A673 (cell line): Measurements from ENCODE around the gene B9D1. TPM values are rescaled to one million over a fixed set of nuclear protein-coding genes. Genes with fewer than 3 reads are reported as not detected.

Experiments
- BruUV-seq: library from RNA; stranded (reverse); fragments of 400-500 nt; replicated peaks from 2 replicates; lab custom pipeline; 2021; lab: Mats Ljungman, UMichigan
- CTCF ChIA-PET: fragments of 300-600 bp; sonication (Branson Sonifier 250); formaldehyde crosslinking; loops from one replicate; lab custom pipeline; 2022; ENCODE audit warnings: antibody characterized with exemption; lab: Charles Lee
- POLR2A ChIA-PET: fragments of 300-600 bp; sonication (Branson Sonifier 250); formaldehyde crosslinking; loops from one replicate; lab custom pipeline; 2022; ENCODE audit warnings: antibody characterized with exemption; ENCODE audit not compliant: low non-redundant PET; lab: Charles Lee
- DNase-seq: peaks from one replicate; pipeline ENCODE4 v3.0.0-alpha.2; 2015; ENCODE audit warnings: low spot score
- H3K27ac ChIP-seq: fragments of 200-600 bp; sonication (generic); 2 replicates; pipeline ENCODE4 v1.5.1; 2016; ENCODE audit warnings: mixed run types, low read depth, mild to moderate bottlenecking, mixed read lengths, antibody characterized with exemption, low read length; ENCODE audit not compliant: poor library complexity, severe bottlenecking
- H3K27me3 ChIP-seq: fragments of 200-600 bp; sonication (generic); replicated peaks from 2 replicates; pipeline ENCODE4 v1.6.1; 2017; ENCODE audit warnings: mixed run types, low read depth, mild to moderate bottlenecking, mixed read lengths, antibody characterized with exemption, low read length; ENCODE audit not compliant: insufficient read depth, poor library complexity
- H3K36me3 ChIP-seq: fragments of 200-600 bp; sonication (generic); 2 replicates; pipeline ENCODE4 v1.6.1; 2016; ENCODE audit warnings: mixed run types, mild to moderate bottlenecking, mixed read lengths, antibody characterized with exemption, low read length; ENCODE audit not compliant: insufficient read depth, poor library complexity, severe bottlenecking
- H3K4me1 ChIP-seq: fragments of 200-600 bp; sonication (generic); 2 replicates; pipeline ENCODE4 v1.6.1; 2017; ENCODE audit warnings: mixed run types, mild to moderate bottlenecking, mixed read lengths, antibody characterized with exemption, low read length; ENCODE audit not compliant: insufficient read depth, poor library complexity, severe bottlenecking
- H3K4me3 ChIP-seq: fragments of 200-600 bp; sonication (generic); 2 replicates; pipeline ENCODE4 v1.5.1; 2016; ENCODE audit warnings: low read depth, mixed run types, mild to moderate bottlenecking, mixed read lengths, low read length; ENCODE audit not compliant: poor library complexity, severe bottlenecking
- H3K9me3 ChIP-seq: fragments of 200-600 bp; sonication (generic); 2 replicates; pipeline ENCODE4 v1.6.1; 2016; ENCODE audit warnings: mixed run types, low read depth, mild to moderate bottlenecking, mixed read lengths, antibody characterized with exemption, low read length; ENCODE audit not compliant: poor library complexity, severe bottlenecking
- CTCF ChIP-seq: fragments of 300-800, 200-600 bp; sonication (generic); conservative IDR thresholded peaks from 2 replicates; pipeline ENCODE4 v1.5.1; 2017; ENCODE audit warnings: low read depth, mild to moderate bottlenecking, antibody characterized with exemption, low read length, moderate library complexity, mixed read lengths
- EZH2 ChIP-seq: fragments of 200-600 bp; sonication (generic); IDR thresholded peaks from 2 replicates; pipeline ENCODE4 v1.6.1; 2017; ENCODE audit warnings: borderline replicate concordance, low read depth, mild to moderate bottlenecking, mixed read lengths, antibody characterized with exemption, low read length; ENCODE audit not compliant: poor library complexity, severe bottlenecking
- intact Hi-C: fragments of 100-400 bp; cut with micrococcal nuclease; formaldehyde crosslinking; loops from one replicate; pipeline ENCODE4 v1.10.0; 2022; ENCODE audit not compliant: unreplicated experiment
- total RNA-seq: library from RNA; stranded (reverse); gene quantifications from 2 replicates; pipeline ENCODE4 v1.2.3, GENCODE V29; 2021

Gene B9D1
- total RNA-seq, 1 experiment from 2014 or later: 37.0 TPM

GRCh38 chr17:19313746-19314651, 48.5 kb downstream of the B9D1 start:
- Histone ChIP-seq H3K4me1 (peaks cover 15% of the 10 kb centered on the region), H3K4me3 (no peak overlapping the region), H3K9me3 (no peaks in the 10 kb centered on the region), H3K27me3 (no peaks in the 10 kb centered on the region), H3K27ac (no peak overlapping the region), H3K36me3 (peaks cover 11% of the 10 kb centered on the region)
- ChIA-PET POLR2A (no interaction called here), CTCF (no interaction called here)
- no TSS peak for BruUV-seq
- no peak for DNase-seq
- intact Hi-C loops: no loop called here
- TF ChIP-seq EZH2 (no peak), CTCF (no peak)

- peaks cover 11% of the 10 kb centered on the region for H3K36me3 ChIP-seq
- TF ChIP-seq EZH2 (no peak), CTCF (no peak)
- no TSS peak for BruUV-seq
- peaks cover 15% of the 10 kb centered on the region for H3K4me1 ChIP-seq
- no peak for DNase-seq
- POLR2A ChIA-PET: no interaction called here
- H3K27me3 ChIP-seq: no peaks in the 10 kb centered on the region
- CTCF ChIA-PET: no interaction called here
- intact Hi-C loops: no loop called here
- H3K4me3 ChIP-seq: no peak overlapping the region
- no peaks in the 10 kb centered on the region for H3K9me3 ChIP-seq
- no peak overlapping the region for H3K27ac ChIP-seq
Observed at GRCh38 chr17:19313066-19313745, 49.3 kb downstream of the B9D1 start.

- POLR2A ChIA-PET: no interaction called here
- H3K27me3 ChIP-seq: no peaks in the 10 kb centered on the region
- DNase-seq: no peak
- peak overlapping the region; percentile 25 for H3K27ac ChIP-seq
- TF ChIP-seq CTCF (no peak), EZH2 (no peak)
- H3K9me3 ChIP-seq: no peaks in the 10 kb centered on the region
- no TSS peak for BruUV-seq
- CTCF ChIA-PET: no interaction called here
- intact Hi-C loops: no loop called here
- H3K36me3 ChIP-seq: peaks cover 11% of the 10 kb centered on the region
- H3K4me1 ChIP-seq: peaks cover 8% of the 10 kb centered on the region
- H3K4me3 ChIP-seq: no peak overlapping the region
Observed at GRCh38 chr17:19312406-19312805, 50.1 kb downstream of the B9D1 start.
